PFSK-1 (cell line): Measurements from ENCODE around the gene NELFB.

Experiments
- FOXP2 ChIP-seq: optimal IDR thresholded peaks from 2 replicates; pipeline ENCODE3; 2011; ENCODE audit warnings: borderline replicate concordance, control low read depth, inconsistent platforms; ENCODE audit not compliant: insufficient read depth; ENCODE audit errors: extremely low read length, extremely low read depth
- POLR2AphosphoS5 ChIP-seq: IDR thresholded peaks from 2 replicates; pipeline ENCODE4 v1.6.1; 2012; ENCODE audit warnings: low read depth, mild to moderate bottlenecking, control low read depth, low read length, moderate library complexity
- SIN3A ChIP-seq: IDR thresholded peaks from 2 replicates; pipeline ENCODE4 v1.6.1; 2012; ENCODE audit warnings: mild to moderate bottlenecking, low read length, moderate library complexity, borderline replicate concordance; ENCODE audit not compliant: insufficient read depth
- TAF1 ChIP-seq: IDR thresholded peaks from 2 replicates; pipeline ENCODE4 v1.6.1; 2012; ENCODE audit warnings: low read length, control low read depth, borderline replicate concordance; ENCODE audit not compliant: insufficient read depth
- TF ChIP-seq, protein P1 (sequence below), 2 experiments: IDR thresholded peaks; 2 replicates each; pipeline versions ENCODE4 v1.6.1 to v1.8.0; 2011 to 2012; ENCODE audit warnings: low read depth in 2 of 2, low read length in 2 of 2, control low read depth in 1 of 2, inconsistent platforms in 1 of 2, mild to moderate bottlenecking in 1 of 2, moderate library complexity in 1 of 2; ENCODE audit not compliant: insufficient read depth in 1 of 2

- TF ChIP-seq POLR2AphosphoS5 (no peak), TAF1 (no peak), SIN3A (no peak), FOXP2 (no peak)
- TF ChIP-seq, protein P1, sequence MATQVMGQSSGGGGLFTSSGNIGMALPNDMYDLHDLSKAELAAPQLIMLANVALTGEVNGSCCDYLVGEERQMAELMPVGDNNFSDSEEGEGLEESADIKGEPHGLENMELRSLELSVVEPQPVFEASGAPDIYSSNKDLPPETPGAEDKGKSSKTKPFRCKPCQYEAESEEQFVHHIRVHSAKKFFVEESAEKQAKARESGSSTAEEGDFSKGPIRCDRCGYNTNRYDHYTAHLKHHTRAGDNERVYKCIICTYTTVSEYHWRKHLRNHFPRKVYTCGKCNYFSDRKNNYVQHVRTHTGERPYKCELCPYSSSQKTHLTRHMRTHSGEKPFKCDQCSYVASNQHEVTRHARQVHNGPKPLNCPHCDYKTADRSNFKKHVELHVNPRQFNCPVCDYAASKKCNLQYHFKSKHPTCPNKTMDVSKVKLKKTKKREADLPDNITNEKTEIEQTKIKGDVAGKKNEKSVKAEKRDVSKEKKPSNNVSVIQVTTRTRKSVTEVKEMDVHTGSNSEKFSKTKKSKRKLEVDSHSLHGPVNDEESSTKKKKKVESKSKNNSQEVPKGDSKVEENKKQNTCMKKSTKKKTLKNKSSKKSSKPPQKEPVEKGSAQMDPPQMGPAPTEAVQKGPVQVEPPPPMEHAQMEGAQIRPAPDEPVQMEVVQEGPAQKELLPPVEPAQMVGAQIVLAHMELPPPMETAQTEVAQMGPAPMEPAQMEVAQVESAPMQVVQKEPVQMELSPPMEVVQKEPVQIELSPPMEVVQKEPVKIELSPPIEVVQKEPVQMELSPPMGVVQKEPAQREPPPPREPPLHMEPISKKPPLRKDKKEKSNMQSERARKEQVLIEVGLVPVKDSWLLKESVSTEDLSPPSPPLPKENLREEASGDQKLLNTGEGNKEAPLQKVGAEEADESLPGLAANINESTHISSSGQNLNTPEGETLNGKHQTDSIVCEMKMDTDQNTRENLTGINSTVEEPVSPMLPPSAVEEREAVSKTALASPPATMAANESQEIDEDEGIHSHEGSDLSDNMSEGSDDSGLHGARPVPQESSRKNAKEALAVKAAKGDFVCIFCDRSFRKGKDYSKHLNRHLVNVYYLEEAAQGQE (IDR thresholded peaks at IDR 0.05; ENCODE audit: insufficient read depth in 1 of 2, low read depth in 2 of 2, low read length in 2 of 2): no peak
Observed at GRCh38 chr9:137233143-137233980, 21.8 kb upstream of the NELFB start.
